GM12801 (cell line): Measurements from ENCODE around the gene METAP1D.

Source experiments
- TF ChIP-seq, protein P1 (sequence below): IDR thresholded peaks from one replicate; pipeline ENCODE4 v1.5.1; 2011; ENCODE audit warnings: control low read depth; ENCODE audit not compliant: insufficient read length; ENCODE audit errors: extremely low read depth

Gene METAP1D

GRCh38 chr2:172079838-172080640, 80.3 kb downstream of the METAP1D start:
- TF ChIP-seq, protein P1, sequence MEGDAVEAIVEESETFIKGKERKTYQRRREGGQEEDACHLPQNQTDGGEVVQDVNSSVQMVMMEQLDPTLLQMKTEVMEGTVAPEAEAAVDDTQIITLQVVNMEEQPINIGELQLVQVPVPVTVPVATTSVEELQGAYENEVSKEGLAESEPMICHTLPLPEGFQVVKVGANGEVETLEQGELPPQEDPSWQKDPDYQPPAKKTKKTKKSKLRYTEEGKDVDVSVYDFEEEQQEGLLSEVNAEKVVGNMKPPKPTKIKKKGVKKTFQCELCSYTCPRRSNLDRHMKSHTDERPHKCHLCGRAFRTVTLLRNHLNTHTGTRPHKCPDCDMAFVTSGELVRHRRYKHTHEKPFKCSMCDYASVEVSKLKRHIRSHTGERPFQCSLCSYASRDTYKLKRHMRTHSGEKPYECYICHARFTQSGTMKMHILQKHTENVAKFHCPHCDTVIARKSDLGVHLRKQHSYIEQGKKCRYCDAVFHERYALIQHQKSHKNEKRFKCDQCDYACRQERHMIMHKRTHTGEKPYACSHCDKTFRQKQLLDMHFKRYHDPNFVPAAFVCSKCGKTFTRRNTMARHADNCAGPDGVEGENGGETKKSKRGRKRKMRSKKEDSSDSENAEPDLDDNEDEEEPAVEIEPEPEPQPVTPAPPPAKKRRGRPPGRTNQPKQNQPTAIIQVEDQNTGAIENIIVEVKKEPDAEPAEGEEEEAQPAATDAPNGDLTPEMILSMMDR, result no peak

DNA sequence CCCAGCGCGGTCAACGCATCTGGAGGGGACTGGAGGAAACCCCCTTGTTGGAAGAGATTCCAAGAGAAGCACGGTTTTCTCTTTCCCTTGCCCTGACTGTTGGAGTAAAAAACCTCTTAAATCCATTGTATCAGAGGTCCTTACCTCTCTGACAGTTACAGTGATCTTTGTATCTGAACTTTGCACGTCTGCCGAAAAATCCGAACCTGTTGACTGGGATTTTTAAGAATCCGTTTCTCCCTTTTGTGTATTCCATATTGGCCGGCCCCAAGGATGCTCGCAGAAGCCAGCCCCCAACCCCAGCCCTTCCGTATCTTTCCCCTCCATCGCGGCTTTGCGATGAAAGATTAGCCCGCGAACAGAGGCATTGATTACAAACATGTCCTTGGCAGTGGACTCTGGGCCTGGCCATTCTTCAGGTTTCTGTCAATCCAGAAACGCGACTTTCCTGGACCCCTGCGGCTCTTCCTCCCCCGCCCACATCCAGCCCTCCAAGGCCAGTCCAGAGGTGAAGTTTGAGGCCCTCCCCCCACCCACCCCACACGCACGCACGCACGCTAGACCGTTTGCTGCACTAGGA, 81.0 kb downstream of the METAP1D start:
- TF ChIP-seq, protein P1, result no peak

GRCh38 chr2:172081221-172082022, 81.7 kb downstream of the METAP1D start:
- TF ChIP-seq, protein P1, result no peak

- TF ChIP-seq, protein P1, result no peak
These were observed 82.6 kb downstream of the METAP1D start for GRCh38 chr2:172082105-172082943.

DNA sequence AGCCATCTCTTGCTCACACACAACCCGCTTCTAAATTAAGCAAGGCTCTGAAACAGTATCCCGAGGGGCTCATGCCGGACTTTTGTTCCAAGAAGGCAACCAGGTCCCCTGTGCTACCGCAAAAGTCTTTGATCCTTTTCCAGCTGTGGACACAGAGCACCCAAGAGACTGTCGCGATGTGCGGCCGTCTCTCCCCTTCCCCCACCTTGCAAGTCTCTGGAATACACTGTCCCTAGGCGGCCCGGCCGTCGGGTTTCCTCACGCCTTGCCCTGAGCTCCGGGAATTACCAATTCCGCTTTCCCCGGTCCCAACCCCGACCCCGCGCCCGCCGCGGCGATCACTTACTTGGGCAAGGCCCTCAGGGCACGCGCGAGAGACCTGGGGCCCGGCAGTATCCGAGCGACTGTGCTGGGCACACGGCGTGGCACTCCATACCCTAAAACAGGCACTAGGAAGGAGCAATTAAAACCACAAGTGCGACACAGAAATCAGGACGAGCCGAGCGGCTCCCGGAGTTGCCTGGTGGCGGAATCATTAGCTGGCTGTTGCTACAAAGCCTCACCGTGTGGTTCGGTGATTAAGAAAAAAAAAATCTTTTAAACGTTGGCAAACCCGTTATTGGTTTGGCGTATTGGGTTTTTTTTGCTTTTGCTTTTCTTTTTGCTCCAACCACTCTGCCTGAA, 83.3 kb downstream of the METAP1D start:
- TF ChIP-seq, protein P1, result no peak

GRCh38 chr2:172083628-172084394, 84.1 kb downstream of the METAP1D start:
- TF ChIP-seq, protein P1, result no peak
